ENCODE measurements around the gene PTGDS.
A peak's percentile ranks its signal among the peaks of the same experiment; 100 is the strongest.

The PTGDS gene

DNA sequence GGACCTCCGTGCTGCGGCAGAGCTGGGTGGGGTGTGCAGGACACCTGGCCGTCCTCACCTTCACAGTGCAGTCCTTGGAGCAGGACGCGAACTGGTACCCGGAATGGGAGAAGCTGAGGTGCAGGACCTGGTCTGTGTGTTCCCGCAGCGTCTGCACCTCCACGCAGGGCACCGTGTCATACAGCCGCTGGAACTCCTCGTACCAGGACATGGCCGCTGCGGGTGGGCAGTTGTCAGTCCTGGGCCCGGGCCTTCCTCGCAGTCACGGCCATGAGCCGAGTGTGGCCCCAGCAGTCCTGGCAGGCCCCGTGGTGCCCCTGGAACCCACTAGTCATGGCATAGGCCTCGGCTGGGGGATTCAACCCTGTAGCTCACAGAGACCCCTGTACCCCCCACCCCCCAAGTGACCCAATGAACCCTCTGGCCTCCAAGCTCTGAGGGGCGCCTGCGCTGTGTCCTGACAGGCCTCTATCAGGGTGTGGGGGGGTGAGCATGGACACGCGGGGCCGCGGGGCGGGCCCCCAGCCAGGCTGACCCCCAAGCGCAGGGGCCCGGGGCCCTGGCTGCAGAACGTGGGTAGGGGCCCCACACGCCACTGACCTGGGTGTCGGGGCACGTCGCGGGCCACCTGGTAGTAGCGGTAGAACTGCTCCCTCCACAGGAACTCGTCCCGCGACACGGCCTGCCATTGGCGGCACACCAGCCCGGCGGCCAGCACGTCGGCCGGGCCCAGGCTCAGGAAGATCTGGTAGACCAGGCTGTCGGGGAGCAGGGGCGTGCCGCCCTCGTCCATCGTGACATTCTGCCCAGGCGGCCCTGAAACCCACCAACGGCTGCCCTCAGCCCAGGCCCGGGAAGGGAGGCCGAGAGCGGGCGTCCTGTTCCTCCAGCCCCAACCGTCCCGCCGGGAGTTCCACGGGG, 33.8 kb upstream of the PTGDS start:
- TF ChIP-seq ZBTB7A (IDR thresholded peaks at IDR 0.05; ENCODE audit: low read depth) = no peak; the same call in 1 of the 2 replicates
- TF ChIP-seq MAX (IDR thresholded peaks at IDR 0.05) = peak; percentile 63; the same call in 1 of the 2 replicates
- peak; percentile 30; the same call in 1 of the 2 replicates for TF ChIP-seq TCF12 (IDR thresholded peaks at IDR 0.05; ENCODE audit: low read depth)
- TF ChIP-seq, protein P1, sequence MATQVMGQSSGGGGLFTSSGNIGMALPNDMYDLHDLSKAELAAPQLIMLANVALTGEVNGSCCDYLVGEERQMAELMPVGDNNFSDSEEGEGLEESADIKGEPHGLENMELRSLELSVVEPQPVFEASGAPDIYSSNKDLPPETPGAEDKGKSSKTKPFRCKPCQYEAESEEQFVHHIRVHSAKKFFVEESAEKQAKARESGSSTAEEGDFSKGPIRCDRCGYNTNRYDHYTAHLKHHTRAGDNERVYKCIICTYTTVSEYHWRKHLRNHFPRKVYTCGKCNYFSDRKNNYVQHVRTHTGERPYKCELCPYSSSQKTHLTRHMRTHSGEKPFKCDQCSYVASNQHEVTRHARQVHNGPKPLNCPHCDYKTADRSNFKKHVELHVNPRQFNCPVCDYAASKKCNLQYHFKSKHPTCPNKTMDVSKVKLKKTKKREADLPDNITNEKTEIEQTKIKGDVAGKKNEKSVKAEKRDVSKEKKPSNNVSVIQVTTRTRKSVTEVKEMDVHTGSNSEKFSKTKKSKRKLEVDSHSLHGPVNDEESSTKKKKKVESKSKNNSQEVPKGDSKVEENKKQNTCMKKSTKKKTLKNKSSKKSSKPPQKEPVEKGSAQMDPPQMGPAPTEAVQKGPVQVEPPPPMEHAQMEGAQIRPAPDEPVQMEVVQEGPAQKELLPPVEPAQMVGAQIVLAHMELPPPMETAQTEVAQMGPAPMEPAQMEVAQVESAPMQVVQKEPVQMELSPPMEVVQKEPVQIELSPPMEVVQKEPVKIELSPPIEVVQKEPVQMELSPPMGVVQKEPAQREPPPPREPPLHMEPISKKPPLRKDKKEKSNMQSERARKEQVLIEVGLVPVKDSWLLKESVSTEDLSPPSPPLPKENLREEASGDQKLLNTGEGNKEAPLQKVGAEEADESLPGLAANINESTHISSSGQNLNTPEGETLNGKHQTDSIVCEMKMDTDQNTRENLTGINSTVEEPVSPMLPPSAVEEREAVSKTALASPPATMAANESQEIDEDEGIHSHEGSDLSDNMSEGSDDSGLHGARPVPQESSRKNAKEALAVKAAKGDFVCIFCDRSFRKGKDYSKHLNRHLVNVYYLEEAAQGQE (IDR thresholded peaks at IDR 0.05; ENCODE audit: low read depth) = no peak

DNA sequence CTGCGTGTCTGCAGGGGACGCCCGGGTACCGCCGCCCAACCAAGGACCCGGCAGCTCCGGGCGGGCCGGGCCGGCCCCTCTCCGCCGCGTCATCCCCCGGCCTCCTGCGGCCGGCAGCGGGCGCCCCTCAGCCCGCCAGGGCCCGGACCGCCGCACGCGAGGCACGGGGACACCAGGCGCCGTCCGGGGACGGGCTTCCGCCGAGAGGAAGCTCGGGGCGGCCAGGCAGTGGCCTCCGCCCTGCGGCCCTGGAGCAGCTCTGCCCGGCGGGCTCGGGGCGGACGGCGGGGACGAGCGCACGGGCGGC, 33.1 kb upstream of the PTGDS start:
- no peak for TF ChIP-seq EP300 (IDR thresholded peaks at IDR 0.05; ENCODE audit: borderline replicate concordance)
- no peak for TF ChIP-seq EGR1 (IDR thresholded peaks at IDR 0.05)
- TF ChIP-seq ZBTB7A (IDR thresholded peaks at IDR 0.05; ENCODE audit: low read depth) = no peak
- no peak for TF ChIP-seq RAD21 (IDR thresholded peaks at IDR 0.05; ENCODE audit: low read depth)
- TF ChIP-seq TCF12 (IDR thresholded peaks at IDR 0.05; ENCODE audit: low read depth) = no peak
- TF ChIP-seq CREB1 (IDR thresholded peaks at IDR 0.05; ENCODE audit: low read depth) = no peak
- no peak for TF ChIP-seq USF1 (IDR thresholded peaks at IDR 0.05)
- TF ChIP-seq CEBPB (IDR thresholded peaks at IDR 0.05) = no peak
- TF ChIP-seq NFIC (IDR thresholded peaks at IDR 0.05) = no peak
- TF ChIP-seq TAF1 (IDR thresholded peaks at IDR 0.05; ENCODE audit: low read depth) = no peak; the same call in 1 of the 2 replicates
- TF ChIP-seq TEAD4 (IDR thresholded peaks at IDR 0.05) = no peak
- TF ChIP-seq MAX (IDR thresholded peaks at IDR 0.05) = no peak
- TF ChIP-seq, protein P1 (IDR thresholded peaks at IDR 0.05; ENCODE audit: low read depth) = no peak
- TF ChIP-seq YY1 (IDR thresholded peaks at IDR 0.05; ENCODE audit: low read depth) = no peak

DNA sequence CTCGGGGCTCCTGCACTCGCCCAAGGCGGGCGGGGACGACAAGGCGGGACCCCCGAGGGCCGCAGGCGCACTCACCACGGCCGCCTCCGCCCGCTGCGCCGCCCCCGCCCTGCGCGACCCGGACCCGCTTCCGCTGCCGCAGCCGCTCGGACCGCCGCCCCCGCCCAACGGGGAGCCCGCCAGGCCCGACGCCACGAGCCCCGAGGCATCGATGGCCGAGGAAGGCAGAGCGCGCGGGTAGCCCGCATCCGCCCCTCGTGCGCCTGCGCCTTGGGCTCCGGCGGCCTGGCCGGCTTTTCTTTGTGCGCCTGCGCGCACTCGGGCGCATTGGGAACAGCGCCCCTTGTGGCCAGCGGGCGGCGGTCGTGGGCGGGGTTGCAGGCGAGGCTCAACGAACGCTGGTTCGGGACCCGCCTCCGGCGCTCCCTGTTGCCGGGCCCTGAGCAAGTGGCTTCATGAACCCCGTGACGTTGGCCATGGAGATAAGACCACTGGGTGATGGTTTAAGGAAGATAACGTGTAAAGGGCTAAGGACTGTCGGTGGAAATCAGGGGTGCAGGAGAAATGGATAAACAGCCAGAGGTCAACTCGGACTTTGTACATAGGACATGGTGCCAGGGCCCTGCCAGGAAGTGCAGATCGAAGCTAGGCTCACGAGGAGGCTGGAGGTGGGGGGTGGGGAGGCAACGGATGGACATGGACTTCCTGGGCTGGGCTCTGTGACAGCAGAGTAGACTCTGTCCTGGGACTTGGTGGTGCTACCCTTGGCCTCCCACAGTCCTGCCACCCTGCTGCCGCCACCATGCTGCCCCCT, 32.6 kb upstream of the PTGDS start, which contains the start of the genes C8G and FBXW5:
Gene C8G (plus strand): TSS at position 725 of the 814 bp plus-strand sequence. CDS start 78 bp downstream, at position 803.
Gene FBXW5 (minus strand): TSS at position 220 of the 814 bp plus-strand sequence. CDS start 655 bp downstream, outside the sequence.
- TF ChIP-seq, protein P1 (IDR thresholded peaks at IDR 0.05; ENCODE audit: low read depth) = no peak
- TF ChIP-seq CREB1 (IDR thresholded peaks at IDR 0.05; ENCODE audit: low read depth) (no peak), USF1 (IDR thresholded peaks at IDR 0.05) (no peak), YY1 (IDR thresholded peaks at IDR 0.05; ENCODE audit: low read depth) (peak; percentile 81), EGR1 (IDR thresholded peaks at IDR 0.05) (peak; percentile 89), TEAD4 (IDR thresholded peaks at IDR 0.05) (no peak), TCF12 (IDR thresholded peaks at IDR 0.05; ENCODE audit: low read depth) (no peak), CEBPB (IDR thresholded peaks at IDR 0.05) (no peak), FOXM1 (IDR thresholded peaks at IDR 0.05; ENCODE audit: borderline replicate concordance, low read depth) (no peak), EP300 (IDR thresholded peaks at IDR 0.05; ENCODE audit: borderline replicate concordance) (no peak; the same call in 1 of the 2 replicates), MAX (IDR thresholded peaks at IDR 0.05) (no peak), TAF1 (IDR thresholded peaks at IDR 0.05; ENCODE audit: low read depth) (no peak), RAD21 (IDR thresholded peaks at IDR 0.05; ENCODE audit: low read depth) (peak; percentile 29; the same call in 1 of the 2 replicates), NFIC (IDR thresholded peaks at IDR 0.05) (no peak), ZBTB7A (IDR thresholded peaks at IDR 0.05; ENCODE audit: low read depth) (0 out of 2 replicates have a peak, but pooled peaks have one; percentile 20)
